PC-9 (cell line): ENCODE data around the gene ELOVL5. TPM values are rescaled to one million over a fixed set of nuclear protein-coding genes. Genes with fewer than 3 reads are reported as not detected.

Experiments
- BruUV-seq: library from RNA; stranded (reverse); fragments of 400-500 nt; replicated peaks from 2 replicates; lab custom pipeline; 2021; lab: Mats Ljungman, UMichigan
- CTCF ChIA-PET: fragments of 300-600 bp; sonication (Branson Sonifier 250); formaldehyde crosslinking; loops from one replicate; lab custom pipeline; 2022; ENCODE audit warnings: antibody characterized with exemption; lab: Charles Lee
- POLR2A ChIA-PET: fragments of 300-600 bp; sonication (Branson Sonifier 250); formaldehyde crosslinking; loops from one replicate; lab custom pipeline; 2022; ENCODE audit warnings: antibody characterized with exemption; ENCODE audit not compliant: unreplicated experiment; lab: Charles Lee
- DNase-seq, 2 experiments: peaks; one replicate each; pipeline versions ENCODE4 v3.0.0 to v3.0.0-alpha.2; 2015 to 2022; ENCODE audit warnings: mixed read lengths in 1 of 2
- H2AFZ ChIP-seq: fragments of 200-600 bp; sonication (generic); 2 replicates; pipeline ENCODE4 v1.8.1; 2017; ENCODE audit warnings: antibody characterized with exemption
- H3F3A ChIP-seq: fragments of 200-600 bp; sonication (generic); 2 replicates; pipeline ENCODE4 v1.8.1; 2017; ENCODE audit warnings: antibody characterized with exemption, mild to moderate bottlenecking, low read depth; ENCODE audit not compliant: insufficient read depth
- H3K27ac ChIP-seq: fragments of 200-600 bp; sonication (generic); 2 replicates; pipeline ENCODE4 v1.6.1; 2016; ENCODE audit warnings: mixed run types
- H3K27me3 ChIP-seq: fragments of 200-600 bp; sonication (generic); 2 replicates; pipeline ENCODE4 v1.6.1; 2016; ENCODE audit warnings: low read depth, mixed run types; ENCODE audit not compliant: insufficient read depth
- H3K36me3 ChIP-seq: fragments of 200-600 bp; sonication (generic); 2 replicates; pipeline ENCODE4 v1.6.1; 2016; ENCODE audit warnings: low read depth, mixed run types
- H3K4me1 ChIP-seq: fragments of 200-600 bp; sonication (generic); replicated peaks from 2 replicates; pipeline ENCODE4 v1.6.1; 2016; ENCODE audit warnings: mixed run types; ENCODE audit not compliant: insufficient read depth
- H3K4me2 ChIP-seq: fragments of 200-600 bp; sonication (generic); 2 replicates; pipeline ENCODE4 v1.6.1; 2017; ENCODE audit warnings: mixed run types
- H3K4me3 ChIP-seq: fragments of 200-600 bp; sonication (generic); 2 replicates; pipeline ENCODE4 v1.6.1; 2016; ENCODE audit warnings: mixed run types
- H3K79me2 ChIP-seq: fragments of 200-600 bp; sonication (generic); 2 replicates; pipeline ENCODE4 v1.6.1; 2017; ENCODE audit warnings: low read depth, mixed run types
- H3K9me2 ChIP-seq: fragments of 200-600 bp; sonication (generic); 2 replicates; pipeline ENCODE4 v1.8.1; 2017; ENCODE audit warnings: mild to moderate bottlenecking; ENCODE audit not compliant: insufficient read depth
- H3K9me3 ChIP-seq: fragments of 200-600 bp; sonication (generic); 2 replicates; pipeline ENCODE4 v1.8.1; 2016; ENCODE audit warnings: low read depth; ENCODE audit not compliant: insufficient read depth
- H4K20me1 ChIP-seq: fragments of 200-600 bp; sonication (generic); 2 replicates; pipeline ENCODE4 v1.8.1; 2017; ENCODE audit not compliant: insufficient read depth
- EZH2 ChIP-seq: fragments of 200-600 bp; sonication (generic); IDR thresholded peaks from 2 replicates; pipeline ENCODE4 v1.8.0; 2017; ENCODE audit warnings: antibody characterized with exemption, low read depth
- intact Hi-C: fragments of 100-400 bp; cut with micrococcal nuclease; formaldehyde crosslinking; loops from one replicate; pipeline ENCODE4 v1.10.0; 2022; ENCODE audit not compliant: unreplicated experiment
- total RNA-seq: library from RNA; stranded (reverse); gene quantifications from 2 replicates; pipeline ENCODE4 v1.2.3, GENCODE V29; 2021
- TF ChIP-seq, protein P1 (sequence below): fragments of 200-600 bp; sonication (generic); conservative IDR thresholded peaks from 2 replicates; pipeline ENCODE4 v1.6.1; 2017; ENCODE audit warnings: mixed run types, antibody characterized with exemption, mild to moderate bottlenecking, moderate library complexity

The ELOVL5 gene
- total RNA-seq, 1 experiment from 2014 or later: 108 TPM

DNA sequence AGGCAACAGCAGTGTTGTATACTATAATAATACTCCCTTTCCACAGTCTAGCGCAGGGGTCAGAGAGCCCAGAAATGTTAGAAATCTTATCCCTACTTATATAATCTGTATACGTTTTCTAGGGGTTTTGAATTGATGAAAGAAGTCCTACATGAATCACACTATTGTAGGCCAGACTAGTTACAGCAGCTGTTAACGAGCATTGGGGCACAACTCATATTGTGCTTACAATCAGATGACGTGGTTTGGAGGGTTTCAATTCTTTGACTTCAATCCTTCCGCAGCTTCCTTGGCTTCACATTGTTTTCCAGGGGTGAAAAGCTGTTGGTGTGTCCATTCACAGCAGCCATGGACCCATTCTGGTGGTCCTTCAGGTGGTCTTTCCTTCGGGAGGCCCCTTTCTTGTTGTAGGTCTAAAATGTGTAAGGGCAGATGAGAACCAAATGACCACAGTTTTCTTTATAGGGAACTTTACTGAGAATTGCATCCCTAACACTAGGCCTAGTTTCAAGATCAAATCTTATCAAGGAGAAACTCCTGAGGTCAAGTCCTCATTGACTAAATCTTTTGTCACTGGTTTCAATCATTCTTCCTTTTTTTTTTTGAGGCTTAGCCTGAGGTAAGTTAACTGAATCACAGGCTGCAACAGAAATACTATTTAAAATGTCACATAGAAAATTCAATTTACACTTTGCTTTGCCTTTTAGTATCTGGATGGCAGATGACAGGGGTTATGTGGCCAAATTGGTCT, 79.7 kb downstream of the ELOVL5 start:
- no peak for DNase-seq
- Histone ChIP-seq H3K27me3 (no peaks in the 10 kb centered on the region), H3K79me2 (no peaks in the 10 kb centered on the region), H3K4me3 (no peak overlapping the region), H3K9me2 (no peaks in the 10 kb centered on the region; the same call in 1 of the 2 replicates), H3F3A (no peaks in the 10 kb centered on the region), H2AFZ (no peak overlapping the region), H4K20me1 (no peaks in the 10 kb centered on the region), H3K4me1 (no peaks in the 10 kb centered on the region), H3K36me3 (peaks cover 18% of the 10 kb centered on the region; the same call in 1 of the 2 replicates), H3K27ac (no peak overlapping the region), H3K4me2 (no peak overlapping the region), H3K9me3 (no peaks in the 10 kb centered on the region)
- BruUV-seq: no TSS peak
- ChIA-PET POLR2A (no interaction called here), CTCF (no interaction called here)
- TF ChIP-seq, protein P1, sequence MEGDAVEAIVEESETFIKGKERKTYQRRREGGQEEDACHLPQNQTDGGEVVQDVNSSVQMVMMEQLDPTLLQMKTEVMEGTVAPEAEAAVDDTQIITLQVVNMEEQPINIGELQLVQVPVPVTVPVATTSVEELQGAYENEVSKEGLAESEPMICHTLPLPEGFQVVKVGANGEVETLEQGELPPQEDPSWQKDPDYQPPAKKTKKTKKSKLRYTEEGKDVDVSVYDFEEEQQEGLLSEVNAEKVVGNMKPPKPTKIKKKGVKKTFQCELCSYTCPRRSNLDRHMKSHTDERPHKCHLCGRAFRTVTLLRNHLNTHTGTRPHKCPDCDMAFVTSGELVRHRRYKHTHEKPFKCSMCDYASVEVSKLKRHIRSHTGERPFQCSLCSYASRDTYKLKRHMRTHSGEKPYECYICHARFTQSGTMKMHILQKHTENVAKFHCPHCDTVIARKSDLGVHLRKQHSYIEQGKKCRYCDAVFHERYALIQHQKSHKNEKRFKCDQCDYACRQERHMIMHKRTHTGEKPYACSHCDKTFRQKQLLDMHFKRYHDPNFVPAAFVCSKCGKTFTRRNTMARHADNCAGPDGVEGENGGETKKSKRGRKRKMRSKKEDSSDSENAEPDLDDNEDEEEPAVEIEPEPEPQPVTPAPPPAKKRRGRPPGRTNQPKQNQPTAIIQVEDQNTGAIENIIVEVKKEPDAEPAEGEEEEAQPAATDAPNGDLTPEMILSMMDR: no peak
- TF ChIP-seq EZH2: no peak
- intact Hi-C loops: loop anchor here (10.0 kb wide), 1 partner anchor 94 kb away; no protein-coding TSS in a partner anchor

DNA sequence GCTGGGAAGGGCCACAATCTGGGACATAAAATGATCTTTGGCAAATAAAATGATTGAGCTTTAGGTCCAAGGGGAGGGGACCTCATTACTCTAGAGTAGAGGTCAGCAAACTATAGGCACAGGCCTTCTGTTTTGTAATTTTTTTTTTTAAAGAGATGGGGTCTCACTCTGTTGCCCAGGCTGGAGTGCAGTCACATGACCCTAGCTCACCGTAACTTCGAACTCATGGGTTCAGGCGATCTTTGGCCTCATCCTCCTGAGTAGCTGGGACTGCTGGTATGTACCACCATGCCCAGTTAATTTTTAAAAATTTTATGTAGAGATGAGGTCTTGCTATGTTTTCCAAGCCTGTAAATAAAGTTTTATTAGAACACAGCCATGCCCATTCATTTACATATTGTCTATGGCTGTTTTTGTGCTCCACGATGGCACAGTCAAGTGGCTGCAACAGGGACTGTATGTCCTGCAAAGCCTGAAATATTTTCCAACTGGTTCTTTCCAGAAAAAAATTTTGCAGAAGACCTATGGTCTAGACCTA, 82.1 kb downstream of the ELOVL5 start:
- no peak for DNase-seq
- H3K27ac ChIP-seq: no peak overlapping the region
- peaks cover 13% of the 10 kb centered on the region; the same call in 1 of the 2 replicates for H3K36me3 ChIP-seq
- ChIA-PET POLR2A (interaction anchor here (0.6 kb wide), 1 partner anchor 133 kb away, joined by 5 read pairs; no protein-coding TSS in a partner anchor), CTCF (no interaction called here)
- H3K9me3 ChIP-seq: no peaks in the 10 kb centered on the region
- no peak overlapping the region for H3K4me3 ChIP-seq
- intact Hi-C loops: loop anchor here (10.0 kb wide), 1 partner anchor 92 kb away; no protein-coding TSS in a partner anchor
- no peaks in the 10 kb centered on the region for H3K27me3 ChIP-seq
- H2AFZ ChIP-seq: no peak overlapping the region
- no peaks in the 10 kb centered on the region; the same call in 1 of the 2 replicates for H3K9me2 ChIP-seq
- TF ChIP-seq, protein P1: no peak
- TF ChIP-seq EZH2: no peak
- H3K79me2 ChIP-seq: no peaks in the 10 kb centered on the region
- no peak overlapping the region for H3K4me2 ChIP-seq
- no peaks in the 10 kb centered on the region for H4K20me1 ChIP-seq
- no peaks in the 10 kb centered on the region for H3K4me1 ChIP-seq
- H3F3A ChIP-seq: no peaks in the 10 kb centered on the region
- no TSS peak for BruUV-seq

DNA sequence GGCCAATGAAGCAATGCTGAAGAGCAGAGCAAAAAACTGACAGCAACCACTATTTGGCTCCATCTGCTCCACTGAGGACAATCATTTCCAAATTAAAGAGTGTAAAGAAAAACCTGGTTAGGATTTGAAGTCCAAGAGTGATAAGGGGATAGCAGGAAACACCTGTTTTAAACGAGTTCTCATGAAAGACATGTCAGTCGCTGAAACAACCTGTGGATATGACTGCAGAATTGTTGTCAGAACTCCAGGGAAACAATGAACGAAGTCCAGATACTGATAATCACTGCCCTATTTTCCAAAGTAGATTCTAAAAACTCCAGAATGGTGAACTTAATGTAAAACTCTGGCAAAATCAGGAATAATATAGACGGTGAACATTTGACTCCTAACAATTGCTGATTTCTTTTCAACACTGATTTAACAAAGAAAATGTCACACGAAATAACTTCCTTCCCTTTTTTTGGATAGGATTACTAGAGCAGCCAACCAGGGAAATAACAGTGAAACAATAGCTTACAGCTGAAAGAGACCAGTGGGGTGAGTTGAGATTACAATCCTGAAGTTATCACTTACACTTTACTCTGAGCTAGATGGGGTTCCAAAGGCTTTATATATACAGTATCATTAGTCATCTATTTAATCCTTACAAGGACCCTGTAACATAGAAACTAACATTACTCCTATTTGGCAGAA, 83.7 kb downstream of the ELOVL5 start:
- Histone ChIP-seq H3K4me2 (no peak overlapping the region), H2AFZ (no peak overlapping the region), H3K4me3 (no peak overlapping the region), H3K9me3 (no peaks in the 10 kb centered on the region), H3K27me3 (no peaks in the 10 kb centered on the region), H3F3A (no peaks in the 10 kb centered on the region), H3K27ac (no peak overlapping the region), H3K4me1 (no peaks in the 10 kb centered on the region), H4K20me1 (no peaks in the 10 kb centered on the region), H3K9me2 (no peaks in the 10 kb centered on the region; the same call in 1 of the 2 replicates), H3K36me3 (peaks cover 18% of the 10 kb centered on the region; the same call in 1 of the 2 replicates), H3K79me2 (no peaks in the 10 kb centered on the region)
- intact Hi-C loops: loop anchor here (10.0 kb wide), 1 partner anchor 90 kb away; no protein-coding TSS in a partner anchor
- DNase-seq: no peak
- TF ChIP-seq EZH2: no peak
- TF ChIP-seq, protein P1: no peak
- POLR2A ChIA-PET: no interaction called here
- no TSS peak for BruUV-seq
- CTCF ChIA-PET: no interaction called here
